K562 (cell line): ENCODE measurements around the gene NLRP5. TPM values are rescaled to one million over a fixed set of nuclear protein-coding genes. Genes with fewer than 3 reads are reported as not detected.
A peak's percentile ranks its signal among the peaks of the same experiment; 100 is the strongest.

ENCODE experiments used
- ATAC-seq: fragments of 200-7000 bp; cut with Tn5 transposase; 3 replicates; pipeline ENCODE4 v1.9.1; 2020; ENCODE audit warnings: moderate library complexity
- BruUV-seq: library from RNA; stranded (reverse); fragments of 400-500 nt; replicated peaks from 2 replicates; lab custom pipeline; 2021; lab: Mats Ljungman, UMichigan
- CTCF ChIA-PET: fragments of 300-600 bp; formaldehyde crosslinking; extraction: SDS; loops from one replicate; lab custom pipeline; 2021; ENCODE audit warnings: low intra/inter-chr PET ratio; lab: Yijun Ruan, JAX
- POLR2A ChIA-PET: fragments of 300-600, 350-650 bp; sonication (Branson Sonifier 250); formaldehyde crosslinking; extraction: SDS; loops from one replicate; lab custom pipeline; 2021; ENCODE audit warnings: antibody characterized with exemption, inconsistent platforms; lab: Yijun Ruan, JAX
- DNase-seq, 4 experiments: peaks; one replicate each; pipeline versions ENCODE4 v3.0.0 to v3.0.0-alpha.2; 2011 to 2018; ENCODE audit warnings: low spot score in 3 of 4, mixed read lengths in 3 of 4; ENCODE audit errors: extremely low read depth in 1 of 4
- FAIRE-seq: peaks from 2 replicates; lab custom pipeline; 2011; peaks lifted over from hg19 to GRCh38; lab: Jason Lieb, UNC
- H2AFZ ChIP-seq: 2 replicates; pipeline ENCODE4 v1.6.0; 2011; ENCODE audit warnings: low read depth, low read length, control low read depth, inconsistent platforms
- H3K27ac ChIP-seq: fragments of 200-600 bp; 3 replicates; pipeline ENCODE4 v1.8.0; 2011; ENCODE audit warnings: low read depth, mild to moderate bottlenecking, control low read depth, inconsistent platforms, low read length, moderate library complexity, mixed read lengths; ENCODE audit errors: extremely low read depth
- H3K27me3 ChIP-seq, 2 experiments: fragments of 300-600 bp in 1 of 2; 2 replicates in 1 of 2; 3 replicates in 1 of 2; pipeline versions ENCODE4 v1.6.0 to v1.8.0; 2011; ENCODE audit warnings: inconsistent platforms in 2 of 2, low read length in 2 of 2, mild to moderate bottlenecking in 1 of 2, mixed read lengths in 1 of 2, moderate library complexity in 1 of 2; ENCODE audit not compliant: control insufficient read depth in 2 of 2, insufficient read depth in 2 of 2
- H3K36me3 ChIP-seq: fragments of 300-600 bp; 3 replicates; pipeline ENCODE4 v1.8.0; 2011; ENCODE audit warnings: mild to moderate bottlenecking, low read length, inconsistent platforms; ENCODE audit not compliant: control insufficient read depth, insufficient read depth
- H3K4me1 ChIP-seq, 2 experiments: fragments of 200-600 bp in 1 of 2; replicated peaks in 1 of 2; 2 replicates in 1 of 2; 3 replicates in 1 of 2; pipeline versions ENCODE4 v1.5.1 to v1.8.0; 2011; ENCODE audit warnings: inconsistent platforms in 2 of 2, low read length in 2 of 2, mild to moderate bottlenecking in 1 of 2, mixed read lengths in 1 of 2, moderate library complexity in 1 of 2; ENCODE audit not compliant: control insufficient read depth in 2 of 2, insufficient read depth in 2 of 2
- H3K4me2 ChIP-seq: 2 replicates; pipeline ENCODE4 v1.6.1; 2011; ENCODE audit warnings: low read length, control low read depth, inconsistent platforms, mixed read lengths; ENCODE audit not compliant: insufficient read depth
- H3K4me3 ChIP-seq: fragments of 200-600 bp; sonication (generic), shearing (Covaris generic); 2 replicates; pipeline ENCODE4 v1.5.1; 2016; ENCODE audit warnings: control low read depth, inconsistent platforms
- H3K79me2 ChIP-seq: fragments of 200-600 bp; 3 replicates; pipeline ENCODE4 v1.8.0; 2011; ENCODE audit warnings: low read length, inconsistent platforms; ENCODE audit not compliant: control insufficient read depth, insufficient read depth
- H3K9ac ChIP-seq, 2 experiments: 2 replicates each; pipeline versions ENCODE4 v1.6.0 to v1.6.1; 2011; ENCODE audit warnings: low read depth in 2 of 2, low read length in 2 of 2, control low read depth in 1 of 2, inconsistent platforms in 1 of 2, mild to moderate bottlenecking in 1 of 2, mixed read lengths in 1 of 2; ENCODE audit not compliant: insufficient read depth in 1 of 2
- H3K9me1 ChIP-seq: one replicate; pipeline ENCODE4 v1.6.0; 2011; ENCODE audit warnings: inconsistent platforms, mild to moderate bottlenecking, low read length, moderate library complexity; ENCODE audit not compliant: control insufficient read depth, insufficient read depth
- H3K9me3 ChIP-seq: replicated peaks from 2 replicates; pipeline ENCODE4 v1.5.1; 2011; ENCODE audit warnings: low read depth, low read length, inconsistent platforms; ENCODE audit not compliant: control insufficient read depth, insufficient read depth
- H4K20me1 ChIP-seq: replicated peaks from 2 replicates; pipeline ENCODE4 v1.6.1; 2011; ENCODE audit warnings: low read length, inconsistent platforms, mixed read lengths; ENCODE audit not compliant: control insufficient read depth, insufficient read depth
- FIP1L1 ChIP-seq: fragments of 200-400 bp; formaldehyde crosslinking; IDR thresholded peaks from 2 replicates; pipeline ENCODE4 v1.6.1; 2018; ENCODE audit warnings: mild to moderate bottlenecking, low read depth, low read length; ENCODE audit not compliant: poor library complexity, severe bottlenecking
- HBP1 ChIP-seq: fragments of 450-650 bp; formaldehyde crosslinking; IDR thresholded peaks from 2 replicates; pipeline ENCODE4 v1.4.0; 2022; ENCODE audit warnings: missing genetic modification characterization
- POLR2G ChIP-seq: fragments of 200-400 bp; formaldehyde crosslinking; IDR thresholded peaks from 2 replicates; pipeline ENCODE4 v1.6.1; 2017; ENCODE audit warnings: low read depth, mild to moderate bottlenecking, antibody characterized with exemption, low read length, moderate library complexity
- RBM22 ChIP-seq: fragments of 200-400 bp; formaldehyde crosslinking; IDR thresholded peaks from 2 replicates; pipeline ENCODE4 v1.6.1; 2018; ENCODE audit warnings: low read length, low read depth; ENCODE audit not compliant: poor library complexity, severe bottlenecking
- SUPT5H ChIP-seq: fragments of 450-650 bp; IDR thresholded peaks from 2 replicates; pipeline ENCODE4 v1.6.1; 2016
- ZNF766 ChIP-seq: fragments of 200-800 bp; sonication (Bioruptor generic); conservative IDR thresholded peaks from 2 replicates; pipeline ENCODE4 v1.6.1; 2016; ENCODE audit warnings: missing genetic modification characterization, missing compliant biosample characterization
- WGBS: fragments of 100-300 bp; shearing (Covaris generic); methylation state at CpG from one replicate; pipeline ENCODE4 v1.1.6; 2016; ENCODE audit warnings: low coverage, mixed read lengths; ENCODE audit not compliant: insufficient coverage; ENCODE audit errors: missing lambda C conversion rate; 5-methylcytosine and 5-hydroxymethylcytosine counted together
- in situ Hi-C: fragments of 300-500 bp; cut with MboI; formaldehyde crosslinking; loops from 4 replicates; pipeline ENCODE4 v1.15.0; 2018; ENCODE audit warnings: inconsistent platforms, mixed read lengths
- intact Hi-C: fragments of 100-400 bp; cut with micrococcal nuclease; formaldehyde crosslinking; loops from 2 replicates; pipeline ENCODE4 v1.14.2; 2022
- polyA plus RNA-seq, 8 experiments: library from polyadenylated mRNA; depleted of rRNA in 4 of 8; stranded (reverse) in 5 of 8; unstranded in 3 of 8; fragments of >200 nt; fragmentation: Nextera tagmentation in 2 of 8; fragmentation: Illumina TruSeq in 1 of 8; extraction: Ambion mirVana in 2 of 8; extraction: Trizol in 1 of 8; gene quantifications; 2 replicates each; pipeline versions ENCODE4 v1.2.1 to v1.2.3, GENCODE V29; 2011 to 2014; ENCODE audit warnings: inconsistent platforms in 1 of 8, missing spikeins in 1 of 8
- total RNA-seq, 7 experiments: library from RNA; depleted of rRNA in 6 of 7; stranded (reverse); fragments of >200 nt in 6 of 7; fragmentation: Illumina TruSeq in 2 of 7; extraction: Trizol in 2 of 7; gene quantifications; 2 replicates each; pipeline versions ENCODE4 v1.2.1 to v1.2.3, GENCODE V29; 2011 to 2021; ENCODE audit warnings: low replicate concordance in 1 of 7

Gene NLRP5
- total and polyA plus RNA-seq, 9 of the 15 experiments (the other 6 are each of a cell fraction or from before 2014, with no cell fraction given), result 0.04 to 0.07 TPM; not detected in 7

DNA sequence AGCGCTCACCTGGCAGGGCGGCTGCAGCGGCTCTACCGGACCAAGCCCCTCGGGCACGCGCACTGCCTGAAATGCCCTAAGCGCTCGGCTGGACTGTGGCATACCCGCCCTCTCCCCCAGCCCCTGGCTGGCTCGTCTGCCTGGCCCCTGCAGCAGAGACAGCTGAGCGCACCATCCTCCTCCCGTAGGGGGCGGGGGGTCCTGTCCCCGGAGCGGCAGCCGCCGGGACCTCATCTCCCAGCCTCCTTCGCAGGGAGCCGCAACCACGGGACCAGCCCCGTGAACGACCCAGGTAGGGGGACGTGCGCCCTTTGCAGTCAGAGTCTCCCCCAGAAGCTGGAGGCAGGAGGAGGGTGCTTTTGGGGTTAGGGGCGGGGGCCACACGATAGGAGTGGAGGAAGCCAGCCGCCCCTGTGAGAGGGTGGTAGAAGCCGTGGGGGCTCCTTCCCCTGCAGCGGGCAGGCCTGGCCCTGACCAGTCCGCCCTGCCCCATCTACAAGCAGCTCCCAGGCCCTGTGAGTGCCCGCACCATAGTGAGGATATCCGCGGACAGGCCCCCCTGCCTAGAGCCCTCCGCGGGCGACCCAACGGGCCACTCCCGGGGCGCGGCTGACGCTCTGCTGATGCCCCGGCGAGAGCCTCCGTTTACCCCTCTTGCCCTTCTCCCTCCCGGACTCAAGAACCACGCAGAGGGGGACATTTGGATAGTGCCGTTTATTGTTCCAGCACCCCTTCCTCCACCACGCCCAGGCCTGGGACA is 100.3 kb downstream of the NLRP5 start:
- H3K36me3 ChIP-seq, result peaks cover 40% of the 10 kb centered on the region; the same call in 2 of the 3 replicates
- H3K27me3 ChIP-seq, result no peaks in the 10 kb centered on the region
- no peak for FAIRE-seq
- ChIA-PET CTCF (no interaction called here), POLR2A (interaction anchor here (0.6 kb wide), 1 partner anchor 57 kb away, joined by 4 read pairs; no protein-coding TSS in a partner anchor)
- H3K9me3 ChIP-seq, result peaks cover 2% of the 10 kb centered on the region; the same call in 1 of the 2 replicates
- no peak overlapping the region for H3K4me3 ChIP-seq
- in situ Hi-C loops, result no loop called here
- H2AFZ ChIP-seq, result no peak overlapping the region
- TF ChIP-seq SUPT5H (peak; percentile 34; the same call in 1 of the 2 replicates), HBP1 (CRISPR knock-in tag) (no peak), RBM22 (peak; percentile 74), FIP1L1 (peak; percentile 50), POLR2G (peak; percentile 77), ZNF766 (CRISPR knock-in tag) (no peak)
- H3K4me2 ChIP-seq, result no peak overlapping the region
- no peak overlapping the region for H3K27ac ChIP-seq
- ATAC-seq, result peak; percentile 26
- no peak for DNase-seq
- peaks cover 24% of the 10 kb centered on the region for H3K79me2 ChIP-seq
- H3K9ac ChIP-seq, result no peak overlapping the region
- BruUV-seq, result no TSS peak
- H4K20me1 ChIP-seq, result peaks cover 11% of the 10 kb centered on the region
- peaks cover 3% of the 10 kb centered on the region for H3K9me1 ChIP-seq
- intact Hi-C loops, result no loop called here
- peaks cover 3 to 16% of the 10 kb centered on the region in 2 experiments; a peak in 3 of 5 replicates for H3K4me1 ChIP-seq
- WGBS, result 91% methylated on average over 16 of the region's 49 CpGs
